Natural killer cell (primary cell): Measurements from ENCODE around the gene RPL10. TPM values are rescaled to one million over a fixed set of nuclear protein-coding genes. Genes with fewer than 3 reads are reported as not detected.

Source experiments
- ATAC-seq, 3 donors: fragments of 150-1000 bp in 2 of 3; fragments of 200-7000 bp in 1 of 3; cut with Tn5 transposase; 1 replicate in 1 of 3; 2 replicates in 2 of 3; pipeline ENCODE4 v1.10.0; 2021; ENCODE audit warnings: mild to moderate bottlenecking in 2 of 3, moderate library complexity in 2 of 3
- DNase-seq, 2 donors: peaks; one replicate each; pipeline versions ENCODE4 v3.0.0 to v3.0.0-alpha.2; 2013 to 2021; ENCODE audit warnings: mixed read lengths in 1 of 2
- H3K27ac ChIP-seq: one replicate; pipeline ENCODE4 v1.5.1; 2013; ENCODE audit warnings: mild to moderate bottlenecking, low read length
- H3K27me3 ChIP-seq: one replicate; pipeline ENCODE4 v1.6.1; 2013; ENCODE audit warnings: low read length; ENCODE audit not compliant: control insufficient read depth, insufficient read depth
- H3K36me3 ChIP-seq: one replicate; pipeline ENCODE4 v1.6.1; 2013; ENCODE audit warnings: low read length; ENCODE audit not compliant: control insufficient read depth, insufficient read depth
- H3K4me1 ChIP-seq: one replicate; pipeline ENCODE4 v1.6.1; 2013; ENCODE audit warnings: low read length; ENCODE audit not compliant: control insufficient read depth, insufficient read depth
- H3K4me3 ChIP-seq: one replicate; pipeline ENCODE4 v1.5.1; 2013; ENCODE audit warnings: low read length
- H3K9me3 ChIP-seq: one replicate; pipeline ENCODE4 v1.6.1; 2013; ENCODE audit warnings: low read length; ENCODE audit not compliant: control insufficient read depth, insufficient read depth
- H3K27ac Mint-ChIP-seq, 2 donors: one replicate each; pipeline ENCODE4 v1.8.0; 2022; ENCODE audit warnings: mild to moderate bottlenecking in 2 of 2, mixed read lengths in 2 of 2, moderate library complexity in 1 of 2
- H3K27me3 Mint-ChIP-seq, 2 donors: one replicate each; pipeline ENCODE4 v1.8.0; 2022; ENCODE audit warnings: low read depth in 2 of 2, mixed read lengths in 2 of 2
- H3K36me3 Mint-ChIP-seq: one replicate; pipeline ENCODE4 v1.8.0; 2022; ENCODE audit warnings: mixed read lengths
- H3K4me1 Mint-ChIP-seq, 2 donors: one replicate each; pipeline ENCODE4 v1.8.0; 2022; ENCODE audit warnings: mixed read lengths in 2 of 2
- H3K4me3 Mint-ChIP-seq: one replicate; pipeline ENCODE4 v1.8.0; 2022; ENCODE audit warnings: mild to moderate bottlenecking, moderate library complexity, mixed read lengths
- H3K9me3 Mint-ChIP-seq, 2 donors: one replicate each; pipeline ENCODE4 v1.8.0; 2022; ENCODE audit warnings: mixed read lengths in 2 of 2
- WGBS: methylation state at CpG from one replicate; pipeline ENCODE4 v1.1.7; 2013; ENCODE audit warnings: missing lambda C conversion rate; ENCODE audit not compliant: insufficient coverage; 5-methylcytosine and 5-hydroxymethylcytosine counted together
- intact Hi-C: fragments of 100-400 bp; cut with micrococcal nuclease; formaldehyde crosslinking; loops from one replicate; pipeline ENCODE4 v1.14.2; 2022
- total RNA-seq, 4 donors: library from RNA; stranded (reverse); fragments of 120-200 nt in 1 of 4; gene quantifications; one replicate each; pipeline versions ENCODE4 v1.2.3 to v1.2.4, GENCODE V29; 2013 to 2022
- TF ChIP-seq, protein P1 (sequence below): fragments of 200-600 bp; IDR thresholded peaks from one replicate; pipeline ENCODE4 v1.8.0; 2022; ENCODE audit warnings: antibody characterized with exemption

The RPL10 gene
- total RNA-seq, 3 donors from 2014 or later (not counting 1 experiment from before 2014, with no cell fraction given) = 2,249 to 2,456 (median 2,324) TPM

DNA sequence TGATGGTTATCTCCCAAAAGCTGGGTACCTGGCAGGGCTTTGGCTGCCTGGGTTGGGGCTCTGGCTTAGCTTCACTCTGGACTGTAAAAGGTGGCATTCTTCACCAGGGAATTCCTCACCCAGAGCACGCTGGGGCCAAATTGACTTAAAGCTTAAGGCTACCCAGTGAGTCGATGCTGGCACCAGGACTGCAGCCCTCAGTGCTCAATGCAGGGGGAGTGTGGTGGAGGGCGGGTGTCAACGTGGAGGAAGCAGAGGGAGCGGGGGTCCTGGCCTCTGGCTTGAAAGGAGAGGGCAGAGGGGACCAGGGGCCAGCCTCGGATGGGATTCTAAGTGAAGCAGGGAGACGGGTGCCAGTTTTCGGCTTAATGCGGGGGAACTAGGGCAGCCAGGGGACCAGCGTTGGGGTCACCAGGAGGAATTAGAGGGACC lies 45.3 kb downstream of the RPL10 start:
- ATAC-seq (peak in 2 of 3 donors; percentile 3 to 28), DNase-seq (peak in 1 of 2 donors; percentile 15)
- Mint-ChIP-seq H3K4me1 (peaks cover 0 to 8% of the 10 kb centered on the region in 2 donors), H3K9me3 (no peaks in the 10 kb centered on the region), H3K36me3 (no peaks in the 10 kb centered on the region), H3K27ac (peak overlapping the region; percentile 76 to 93), H3K4me3 (peak overlapping the region; percentile 67), H3K27me3 (no peaks in the 10 kb centered on the region)
- intact Hi-C loops = loop anchor here (5.0 kb wide), 1 partner anchor 46 kb away; the partner anchor contains the start of gene RPL10
- Histone ChIP-seq H3K4me1 (peaks cover 33% of the 10 kb centered on the region), H3K27ac (peak overlapping the region; percentile 77), H3K4me3 (peak overlapping the region; percentile 22), H3K27me3 (no peaks in the 10 kb centered on the region), H3K9me3 (no peaks in the 10 kb centered on the region), H3K36me3 (peaks cover 15% of the 10 kb centered on the region)
- TF ChIP-seq, protein P1, sequence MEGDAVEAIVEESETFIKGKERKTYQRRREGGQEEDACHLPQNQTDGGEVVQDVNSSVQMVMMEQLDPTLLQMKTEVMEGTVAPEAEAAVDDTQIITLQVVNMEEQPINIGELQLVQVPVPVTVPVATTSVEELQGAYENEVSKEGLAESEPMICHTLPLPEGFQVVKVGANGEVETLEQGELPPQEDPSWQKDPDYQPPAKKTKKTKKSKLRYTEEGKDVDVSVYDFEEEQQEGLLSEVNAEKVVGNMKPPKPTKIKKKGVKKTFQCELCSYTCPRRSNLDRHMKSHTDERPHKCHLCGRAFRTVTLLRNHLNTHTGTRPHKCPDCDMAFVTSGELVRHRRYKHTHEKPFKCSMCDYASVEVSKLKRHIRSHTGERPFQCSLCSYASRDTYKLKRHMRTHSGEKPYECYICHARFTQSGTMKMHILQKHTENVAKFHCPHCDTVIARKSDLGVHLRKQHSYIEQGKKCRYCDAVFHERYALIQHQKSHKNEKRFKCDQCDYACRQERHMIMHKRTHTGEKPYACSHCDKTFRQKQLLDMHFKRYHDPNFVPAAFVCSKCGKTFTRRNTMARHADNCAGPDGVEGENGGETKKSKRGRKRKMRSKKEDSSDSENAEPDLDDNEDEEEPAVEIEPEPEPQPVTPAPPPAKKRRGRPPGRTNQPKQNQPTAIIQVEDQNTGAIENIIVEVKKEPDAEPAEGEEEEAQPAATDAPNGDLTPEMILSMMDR = no peak
- 24% methylated on average over 10 of the region's 10 CpGs for WGBS

DNA sequence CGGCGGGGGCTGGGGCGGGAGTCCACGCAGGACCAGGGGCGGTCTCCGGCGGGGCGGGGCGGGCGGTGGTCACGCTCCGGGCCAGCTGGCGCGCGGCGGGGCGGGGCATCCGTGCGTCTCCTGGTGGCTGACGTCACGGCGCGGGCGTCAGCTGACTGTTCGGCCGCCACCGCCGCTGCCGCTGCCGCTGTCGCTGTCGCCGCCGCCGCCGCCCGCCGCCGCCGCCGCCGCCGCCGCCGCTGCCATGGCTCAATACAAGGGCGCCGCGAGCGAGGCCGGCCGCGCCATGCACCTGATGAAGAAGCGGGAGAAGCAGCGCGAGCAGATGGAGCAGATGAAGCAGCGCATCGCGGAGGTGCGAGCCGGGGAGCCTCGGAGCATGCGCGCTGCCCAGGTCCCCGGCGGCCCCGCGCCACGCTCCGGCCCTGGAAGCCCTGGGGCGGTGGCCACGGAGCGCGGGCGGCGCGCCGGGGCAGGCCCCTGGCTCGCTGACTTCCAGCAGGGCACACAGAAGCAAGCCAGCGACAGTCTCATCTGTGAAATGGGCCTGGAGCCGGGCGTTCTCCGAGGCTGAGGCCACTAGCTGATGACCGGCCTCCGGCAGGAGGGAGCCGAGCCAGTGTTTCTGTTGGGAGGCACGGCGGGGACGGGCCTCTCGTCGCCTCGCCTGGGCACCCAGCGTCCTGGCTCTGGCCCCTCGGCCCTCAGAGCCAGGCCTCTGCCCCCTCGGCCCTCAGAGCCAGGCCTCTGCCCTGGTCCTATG lies 46.0 kb downstream of the RPL10 start, which contains the start of gene FAM50A:
TSS of gene FAM50A (plus strand) at position 150 of the 763 bp plus-strand sequence. CDS start at position 245, 95 bp downstream.
- peak within 1 kb of the TSS; percentile 67 for H3K4me3 Mint-ChIP-seq
- Histone ChIP-seq H3K36me3 (peaks cover 21% of the 10 kb centered on the region), H3K27ac (peak within 1 kb of the TSS; percentile 77), H3K4me1 (peaks cover 28% of the 10 kb centered on the region), H3K9me3 (no peaks in the 10 kb centered on the region), H3K4me3 (peak within 1 kb of the TSS; percentile 56), H3K27me3 (no peaks in the 10 kb centered on the region)
- ATAC-seq (peak; percentile 92 to 93 (median 93)), DNase-seq (peak; percentile 74 to 84)
- 3% methylated on average over 94 of the region's 94 CpGs for WGBS
- intact Hi-C loops = loop anchor here (5.0 kb wide), 1 partner anchor 47 kb away; the partner anchor contains the start of gene RPL10
- no peaks in the 10 kb centered on the region for H3K9me3 Mint-ChIP-seq
- H3K36me3 Mint-ChIP-seq = no peaks in the 10 kb centered on the region
- H3K27ac Mint-ChIP-seq = peak within 1 kb of the TSS; percentile 76 to 93
- H3K27me3 Mint-ChIP-seq = no peaks in the 10 kb centered on the region
- TF ChIP-seq, protein P1 = no peak
- peaks cover 0 to 8% of the 10 kb centered on the region in 2 donors for H3K4me1 Mint-ChIP-seq

- no peaks in the 10 kb centered on the region for H3K27me3 Mint-ChIP-seq
- peak overlapping the region; percentile 31 for H3K4me3 Mint-ChIP-seq
- H3K9me3 Mint-ChIP-seq = no peaks in the 10 kb centered on the region
- WGBS = 79% methylated on average over 9 of the region's 13 CpGs
- intact Hi-C loops = loop anchor here (5.0 kb wide), 1 partner anchor 48 kb away; the partner anchor contains the start of gene RPL10
- DNase-seq (no peak), ATAC-seq (no peak)
- Histone ChIP-seq H3K4me3 (peak overlapping the region; percentile 56), H3K4me1 (peaks cover 25% of the 10 kb centered on the region), H3K36me3 (peaks cover 21% of the 10 kb centered on the region), H3K27ac (peak overlapping the region; percentile 65), H3K9me3 (no peaks in the 10 kb centered on the region), H3K27me3 (no peaks in the 10 kb centered on the region)
- no peaks in the 10 kb centered on the region for H3K36me3 Mint-ChIP-seq
- TF ChIP-seq, protein P1 = no peak
- peaks cover 0 to 8% of the 10 kb centered on the region in 2 donors for H3K4me1 Mint-ChIP-seq
- H3K27ac Mint-ChIP-seq = no peak overlapping the region
Measured at GRCh38 chrX:154444755-154445246, 46.6 kb downstream of the RPL10 start.
